ENCODE results near the gene ZNF575. TPM values are rescaled to one million over a fixed set of nuclear protein-coding genes. Genes with fewer than 3 reads are reported as not detected.
A peak's percentile ranks its signal among the peaks of the same experiment; 100 is the strongest.
"Not testable (repeated sequence)": the region's sequence is repeated elsewhere in the genome, so short reads cannot be mapped to it uniquely, and the experiment has no call there.

Gene ZNF575
- total RNA-seq, 2 experiments from 2014 or later: 3.4 to 3.7 TPM

DNA sequence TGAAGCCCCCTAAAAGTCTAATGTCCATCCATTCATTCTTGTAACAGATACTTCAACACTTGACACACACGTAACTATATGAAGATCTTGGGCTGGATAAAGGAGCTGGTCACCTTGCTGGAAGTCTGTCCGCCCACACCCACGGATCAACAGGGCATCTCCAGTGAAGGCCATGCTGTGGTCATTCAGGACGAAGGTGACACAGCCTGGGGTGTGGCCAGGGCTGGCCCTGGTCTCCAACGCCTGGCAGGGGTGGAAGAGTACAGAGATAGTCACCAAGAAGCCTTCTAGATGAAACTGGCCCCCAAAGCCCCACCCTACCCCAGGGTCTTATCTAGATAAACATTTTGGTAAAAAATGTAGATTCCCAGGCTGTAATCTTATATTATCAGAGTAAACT is 21.7 kb upstream of the ZNF575 start:
- ATAC-seq: no peak
- no peak overlapping the region for H3K4me3 Mint-ChIP-seq
- POLR2A ChIA-PET: no interaction called here
- no peak overlapping the region for H3K27ac Mint-ChIP-seq
- peaks cover 1% of the 10 kb centered on the region for H3K4me1 Mint-ChIP-seq (ENCODE audit: low read depth)
- no peak for DNase-seq
- CTCF ChIA-PET: no interaction called here
- H3K27me3 Mint-ChIP-seq (ENCODE audit: low read depth): no peaks in the 10 kb centered on the region
- peaks cover 39% of the 10 kb centered on the region for H3K36me3 Mint-ChIP-seq (ENCODE audit: low read depth)
- no peaks in the 10 kb centered on the region for H3K9me3 Mint-ChIP-seq (ENCODE audit: insufficient read depth)

DNA sequence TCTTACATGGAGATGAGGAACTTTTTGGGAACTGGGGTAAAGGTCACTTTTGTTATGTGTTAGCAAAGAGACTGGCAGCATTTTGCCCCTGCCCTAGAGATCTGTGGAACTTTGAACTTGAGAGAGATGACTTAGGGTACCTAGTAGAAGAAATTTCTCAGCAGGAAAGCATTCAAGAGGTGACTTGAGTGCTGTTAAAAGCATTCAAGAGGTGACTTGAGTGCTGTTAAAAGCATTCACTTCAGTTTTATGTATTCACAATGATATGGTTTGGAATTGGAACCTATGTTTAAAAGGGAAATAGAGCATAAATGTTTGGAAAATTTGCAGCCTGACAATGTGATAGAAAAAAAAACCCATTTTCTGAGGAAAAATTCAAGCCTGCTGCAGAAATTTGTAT is 20.6 kb upstream of the ZNF575 start:
- DNase-seq; H3K27ac Mint-ChIP-seq; H3K27me3 Mint-ChIP-seq (ENCODE audit: low read depth); H3K4me3 Mint-ChIP-seq; CTCF ChIA-PET; H3K4me1 Mint-ChIP-seq (ENCODE audit: low read depth); POLR2A ChIA-PET; ATAC-seq; H3K9me3 Mint-ChIP-seq (ENCODE audit: insufficient read depth): not testable (repeated sequence)
- peaks cover 36% of the 10 kb centered on the region for H3K36me3 Mint-ChIP-seq (ENCODE audit: low read depth)

GRCh38 chr19:43518051-43518450 is 14.9 kb upstream of the ZNF575 start:
- CTCF ChIA-PET: interaction anchor here (0.6 to 17.5 kb wide), 11 partner anchors 8 to 93 kb away, joined by 3 to 387 read pairs (median 8); partner anchors contain the start of gene PHLDB3
- H3K27ac Mint-ChIP-seq: no peak overlapping the region
- POLR2A ChIA-PET: interaction anchor here (0.6 to 0.9 kb wide), 4 partner anchors 14 to 71 kb away, joined by 3 to 5 read pairs (median 4); partner anchors contain the start of gene PHLDB3
- H3K9me3 Mint-ChIP-seq (ENCODE audit: insufficient read depth): no peaks in the 10 kb centered on the region
- H3K4me3 Mint-ChIP-seq: no peak overlapping the region
- H3K4me1 Mint-ChIP-seq (ENCODE audit: low read depth): peaks cover 10% of the 10 kb centered on the region
- DNase-seq (no peak), ATAC-seq (no peak)
- no peaks in the 10 kb centered on the region for H3K27me3 Mint-ChIP-seq (ENCODE audit: low read depth)
- H3K36me3 Mint-ChIP-seq (ENCODE audit: low read depth): peaks cover 16% of the 10 kb centered on the region

DNA sequence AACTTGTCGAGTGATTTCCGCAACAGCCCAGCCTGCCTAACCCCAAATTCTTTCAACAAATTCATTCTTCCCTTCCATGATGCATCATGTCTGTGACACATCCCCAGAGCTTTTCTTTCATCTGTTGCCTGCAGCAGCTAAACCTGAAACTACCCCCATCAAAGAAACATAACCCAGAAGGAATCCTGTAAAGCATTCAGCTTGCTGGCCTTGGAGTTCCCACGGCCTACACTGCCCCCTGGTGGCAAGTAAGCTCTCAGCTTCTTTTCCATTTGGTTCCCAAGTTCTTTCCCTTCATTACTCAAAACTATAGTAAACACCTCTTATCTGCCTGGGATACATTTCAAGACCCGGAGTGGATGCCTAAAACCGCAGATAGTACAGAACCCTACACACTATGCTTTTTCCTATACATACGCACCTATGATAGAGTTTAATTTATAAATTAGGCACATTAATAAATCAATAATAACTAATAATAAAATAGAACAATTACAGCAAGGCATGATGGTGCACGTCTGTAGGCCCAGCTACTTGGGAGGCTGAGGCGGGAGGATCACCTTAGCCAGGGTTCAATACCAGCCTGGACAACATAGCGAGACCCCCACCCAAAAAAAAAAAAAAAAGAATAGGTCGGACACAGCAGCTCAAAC is 13.4 kb upstream of the ZNF575 start:
- Mint-ChIP-seq H3K27me3 (ENCODE audit: low read depth) (no peaks in the 10 kb centered on the region), H3K36me3 (ENCODE audit: low read depth) (peaks cover 12% of the 10 kb centered on the region), H3K9me3 (ENCODE audit: insufficient read depth) (no peaks in the 10 kb centered on the region), H3K27ac (peak overlapping the region; percentile 7), H3K4me3 (no peak overlapping the region), H3K4me1 (ENCODE audit: low read depth) (peaks cover 14% of the 10 kb centered on the region)
- DNase-seq (peak; percentile 83), ATAC-seq (peak; percentile 71)
- POLR2A ChIA-PET: interaction anchor here (0.7 to 1.7 kb wide), 3 partner anchors 9 to 87 kb away, joined by 3 to 9 read pairs (median 7); no protein-coding TSS in a partner anchor
- CTCF ChIA-PET: interaction anchor here (0.6 to 17.5 kb wide), 31 partner anchors 9 to 149 kb away, joined by 3 to 387 read pairs (median 5); partner anchors contain the start of genes IRGQ, PHLDB3, ZNF575 and ZNF576

- H3K4me3 Mint-ChIP-seq: no peak overlapping the region
- ChIA-PET POLR2A (no interaction called here), CTCF (interaction anchor here (17.5 kb wide), 1 partner anchor 77 kb away, joined by 387 read pairs; no protein-coding TSS in a partner anchor)
- H3K4me1 Mint-ChIP-seq (ENCODE audit: low read depth): peaks cover 27% of the 10 kb centered on the region
- DNase-seq: no peak
- H3K27ac Mint-ChIP-seq: peak overlapping the region; percentile 69
- no peaks in the 10 kb centered on the region for H3K27me3 Mint-ChIP-seq (ENCODE audit: low read depth)
- ATAC-seq: no peak
- H3K36me3 Mint-ChIP-seq (ENCODE audit: low read depth): peaks cover 12% of the 10 kb centered on the region
- H3K9me3 Mint-ChIP-seq (ENCODE audit: insufficient read depth): no peaks in the 10 kb centered on the region
These were observed 10.1 kb upstream of the ZNF575 start for GRCh38 chr19:43522929-43523328.

DNA sequence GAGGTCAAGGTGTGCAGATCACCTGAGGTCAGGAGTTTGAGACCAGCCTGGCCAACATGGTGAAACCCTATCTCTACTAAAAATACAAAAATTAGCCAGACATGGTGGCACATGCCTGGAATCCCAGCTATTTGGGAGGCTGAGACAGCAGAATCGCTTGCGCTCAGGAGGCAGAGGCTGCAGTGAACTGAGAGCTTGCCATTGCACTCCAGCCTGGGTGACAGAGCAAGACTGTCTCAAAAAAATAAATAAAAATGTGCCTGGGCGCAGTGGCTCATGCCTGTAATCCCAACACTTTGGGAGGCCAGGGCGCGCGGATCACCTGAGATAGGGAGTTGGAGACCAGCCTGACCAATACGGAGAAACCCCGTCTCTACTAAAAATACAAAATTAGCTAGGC is 9.3 kb upstream of the ZNF575 start:
- H3K9me3 Mint-ChIP-seq (ENCODE audit: insufficient read depth); H3K27ac Mint-ChIP-seq; DNase-seq; H3K4me3 Mint-ChIP-seq; ATAC-seq; H3K27me3 Mint-ChIP-seq (ENCODE audit: low read depth): not testable (repeated sequence)
- peaks cover 29% of the 10 kb centered on the region for H3K4me1 Mint-ChIP-seq (ENCODE audit: low read depth)
- H3K36me3 Mint-ChIP-seq (ENCODE audit: low read depth): peaks cover 12% of the 10 kb centered on the region
- ChIA-PET POLR2A (interaction anchor here (1.4 kb wide), 1 partner anchor 9 kb away, joined by 5 read pairs; the partner anchor contains the start of gene ZNF575), CTCF (interaction anchor here (1.8 to 17.5 kb wide), 2 partner anchors 77 to 91 kb away, joined by 10 to 387 read pairs; no protein-coding TSS in a partner anchor)

- Mint-ChIP-seq H3K9me3 (ENCODE audit: insufficient read depth) (no peaks in the 10 kb centered on the region), H3K4me3 (peak overlapping the region; percentile 95), H3K27me3 (ENCODE audit: low read depth) (no peaks in the 10 kb centered on the region), H3K36me3 (ENCODE audit: low read depth) (peaks cover 8% of the 10 kb centered on the region), H3K4me1 (ENCODE audit: low read depth) (peaks cover 25% of the 10 kb centered on the region), H3K27ac (peak overlapping the region; percentile 68)
- POLR2A ChIA-PET: interaction anchor here (1.0 to 2.2 kb wide), 5 partner anchors 8 to 86 kb away, joined by 3 to 7 read pairs (median 5); partner anchors contain the start of genes PHLDB3 and ZNF575
- ATAC-seq (peak; percentile 47), DNase-seq (peak; percentile 49)
- CTCF ChIA-PET: interaction anchor here (1.0 to 17.5 kb wide), 13 partner anchors 8 to 98 kb away, joined by 3 to 387 read pairs (median 5); partner anchors contain the start of genes IRGQ, ZNF575 and ZNF576
These were observed 7.8 kb upstream of the ZNF575 start for GRCh38 chr19:43524922-43525835.

DNA sequence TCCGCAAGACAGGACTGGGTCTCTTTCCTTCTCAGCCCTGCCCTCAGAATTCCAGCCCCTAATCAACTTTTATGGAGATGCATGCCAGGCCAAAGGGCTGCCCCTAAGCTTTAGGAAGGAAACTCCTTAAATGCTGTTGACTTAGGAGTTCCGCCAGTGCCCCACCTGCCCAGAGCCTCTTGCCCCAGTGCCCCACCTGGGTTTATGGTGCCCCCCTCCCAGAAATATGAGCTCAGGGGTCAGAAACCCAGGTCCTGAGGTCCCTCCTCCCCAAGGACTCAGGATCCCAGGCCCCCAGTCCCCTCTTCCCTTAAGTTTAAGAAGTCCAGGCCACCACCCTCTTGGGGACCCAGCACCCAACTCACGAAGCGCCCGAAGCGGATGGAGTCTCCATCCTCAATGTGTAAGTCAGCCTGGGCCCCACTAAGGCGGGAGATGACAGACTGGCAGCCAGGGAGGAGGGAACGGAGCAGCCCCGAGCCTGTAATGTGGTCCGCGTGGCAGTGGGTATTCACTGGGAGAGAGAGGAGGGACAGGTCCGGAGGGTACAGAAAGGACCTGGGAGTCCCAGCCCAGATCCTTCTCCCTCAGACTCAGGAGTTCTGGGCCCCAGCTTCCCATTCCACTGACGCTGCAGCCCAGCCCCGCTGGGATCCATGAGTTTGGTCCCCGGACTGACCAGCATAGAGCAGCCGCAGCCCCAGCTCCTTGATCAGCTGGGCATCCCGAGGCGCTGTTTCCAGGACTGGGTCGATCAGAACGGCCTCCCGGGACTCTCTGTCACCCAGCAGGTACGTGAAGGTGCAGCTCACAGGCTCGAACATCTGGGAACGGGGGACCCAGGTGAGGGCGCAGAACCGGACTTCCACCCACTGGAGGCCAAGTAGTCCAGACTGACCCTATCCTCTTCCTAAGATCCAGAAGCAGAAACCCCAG is 6.9 kb upstream of the ZNF575 start:
- ChIA-PET CTCF (interaction anchor here (0.8 to 17.5 kb wide), 9 partner anchors 8 to 95 kb away, joined by 3 to 387 read pairs (median 9); partner anchors contain the start of genes IRGQ and ZNF576), POLR2A (interaction anchor here (2.2 kb wide), 1 partner anchor 87 kb away, joined by 7 read pairs; no protein-coding TSS in a partner anchor)
- H3K36me3 Mint-ChIP-seq (ENCODE audit: low read depth): peaks cover 8% of the 10 kb centered on the region
- peaks cover 25% of the 10 kb centered on the region for H3K4me1 Mint-ChIP-seq (ENCODE audit: low read depth)
- H3K4me3 Mint-ChIP-seq: peak overlapping the region; percentile 95
- no peaks in the 10 kb centered on the region for H3K27me3 Mint-ChIP-seq (ENCODE audit: low read depth)
- ATAC-seq (peak; percentile 33), DNase-seq (peak; percentile 42)
- H3K9me3 Mint-ChIP-seq (ENCODE audit: insufficient read depth): no peaks in the 10 kb centered on the region
- H3K27ac Mint-ChIP-seq: peak overlapping the region; percentile 68

DNA sequence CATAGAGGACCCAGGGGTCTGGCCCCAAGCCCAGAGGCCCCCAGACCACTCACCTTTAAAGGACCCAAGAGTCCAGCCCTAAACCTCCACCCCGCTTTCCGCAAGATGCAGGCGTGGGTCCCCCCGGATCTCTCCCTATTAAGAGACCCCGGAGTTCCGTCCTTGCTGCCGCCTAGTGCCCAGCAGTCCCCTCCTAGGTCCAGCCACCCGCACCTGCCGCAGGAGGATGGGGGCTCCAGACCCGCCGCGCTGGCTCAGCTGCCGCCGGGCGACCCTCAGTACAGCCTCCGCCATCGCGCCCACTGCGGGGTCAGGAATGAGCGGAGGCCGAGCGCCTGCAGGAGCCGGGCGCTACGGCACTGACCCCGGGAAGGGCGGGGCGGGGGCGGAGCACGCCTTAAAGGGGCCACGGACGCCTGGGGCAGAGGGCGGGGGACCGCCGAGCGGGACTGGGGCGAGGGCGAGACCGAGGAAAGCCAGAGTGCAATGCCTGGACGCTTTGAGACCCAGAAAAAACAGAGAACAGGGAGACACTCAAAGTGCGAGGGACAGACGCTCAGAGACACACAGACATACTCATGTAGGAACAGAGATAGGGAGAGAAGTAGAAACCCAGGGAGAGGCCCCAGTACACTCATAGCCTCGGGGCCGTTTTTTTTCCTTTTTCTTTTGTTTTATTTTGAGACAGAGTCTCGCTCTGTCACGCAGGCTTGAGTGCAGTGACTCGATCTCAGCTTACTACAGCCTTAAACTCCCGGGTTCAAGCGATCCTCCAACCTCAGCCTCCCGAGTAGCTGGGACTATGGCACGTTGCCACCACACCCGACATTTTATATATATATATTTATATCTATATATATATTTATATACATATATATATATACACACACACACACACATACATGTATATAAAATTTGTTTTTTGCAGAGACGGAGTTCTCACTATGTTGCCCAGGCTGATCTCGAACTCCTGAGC is 5.8 kb upstream of the ZNF575 start, which contains the start of gene ETHE1:
TSS of gene ETHE1 (minus strand) at position 318 of the 976 bp plus-strand sequence. CDS start at position 294, 24 bp downstream.
- DNase-seq (peak; percentile 83), ATAC-seq (peak; percentile 92)
- Mint-ChIP-seq H3K36me3 (ENCODE audit: low read depth) (peaks cover 8% of the 10 kb centered on the region), H3K27ac (peak within 1 kb of the TSS; percentile 68), H3K4me3 (peak within 1 kb of the TSS; percentile 95), H3K27me3 (ENCODE audit: low read depth) (no peaks in the 10 kb centered on the region), H3K9me3 (ENCODE audit: insufficient read depth) (no peaks in the 10 kb centered on the region), H3K4me1 (ENCODE audit: low read depth) (peaks cover 29% of the 10 kb centered on the region)
- ChIA-PET CTCF (interaction anchor here (1.0 to 17.5 kb wide), 7 partner anchors 8 to 99 kb away, joined by 3 to 387 read pairs (median 13); partner anchors contain the start of genes IRGQ and ZNF576), POLR2A (interaction anchor here (1.0 to 1.1 kb wide), 2 partner anchors 8 to 68 kb away, joined by 3 read pairs; no protein-coding TSS in a partner anchor)
